ENCODE data around the gene DGKG. TPM values are rescaled to one million over a fixed set of nuclear protein-coding genes. Genes with fewer than 3 reads are reported as not detected.

The DGKG gene
- total RNA-seq, 1 donor from 2014 or later: 1.0 TPM

Other genes with a start within 250 kb of the DGKG start
- gene CRYGS, start 182.1 kb upstream of the DGKG start, total RNA-seq: 0.43 TPM in 1 of 2 replicates, not detected in the other
- 10.8 and 14.9 TPM in 2 replicates for gene TBCCD1, start 205.1 kb upstream of the DGKG start, total RNA-seq
- gene DNAJB11, start 208.5 kb upstream of the DGKG start, total RNA-seq: 76.7 and 96.3 TPM in 2 replicates